T follicular helper cell (primary cell): ENCODE results near the gene HOXD3.
A peak's percentile ranks its signal among the peaks of the same experiment; 100 is the strongest.

Source experiments
- DNase-seq: peaks from one replicate; pipeline ENCODE4 v3.0.0-alpha.2; 2020; ENCODE audit warnings: low read depth

The HOXD3 gene

DNA sequence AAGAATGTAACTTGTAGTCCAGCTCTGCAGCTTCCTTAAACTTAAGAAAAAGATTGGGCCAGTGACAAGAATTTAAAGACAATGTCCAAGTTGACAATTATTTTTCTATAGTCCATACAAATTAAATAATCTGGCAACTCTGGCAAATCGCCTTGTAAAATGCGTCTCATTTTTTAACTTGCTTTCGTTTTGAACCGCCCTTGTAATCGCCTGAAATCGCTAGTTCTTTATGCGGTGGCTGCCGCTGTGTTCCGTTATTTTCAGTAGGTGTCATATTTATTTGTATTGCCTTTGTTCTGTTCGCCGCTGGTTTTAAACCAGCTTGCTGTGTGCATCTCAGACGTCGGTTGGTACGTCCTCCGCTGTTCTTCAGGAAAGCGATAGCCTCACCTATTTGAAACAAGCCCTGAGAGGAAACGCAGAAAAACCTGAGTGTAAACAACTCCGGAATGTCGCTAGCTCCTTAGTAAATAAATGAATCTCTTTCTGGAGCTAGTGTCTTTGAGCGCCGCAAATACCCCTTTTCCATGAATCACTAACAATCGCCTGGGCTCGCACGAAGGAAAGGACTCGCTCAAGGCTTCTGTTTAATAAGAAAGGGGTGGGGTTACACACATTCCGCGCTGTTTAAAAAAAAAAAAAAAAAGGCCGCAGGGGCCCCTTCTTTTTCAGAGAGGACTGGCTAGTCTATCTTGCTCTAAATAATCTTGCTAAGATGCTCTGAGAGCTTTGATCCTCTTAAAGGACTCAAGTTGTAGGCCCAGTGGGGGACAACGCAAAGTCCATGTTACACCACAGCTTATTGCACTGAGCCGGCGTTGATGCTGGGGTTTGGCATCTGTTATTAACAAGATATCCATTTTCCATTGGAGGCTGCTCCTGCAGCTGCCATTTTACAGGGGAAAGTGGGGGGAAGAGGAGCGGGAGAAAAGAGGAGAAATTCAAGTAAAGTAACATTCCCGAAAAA is 24.6 kb upstream of the HOXD3 start:
- DNase-seq: no peak

DNA sequence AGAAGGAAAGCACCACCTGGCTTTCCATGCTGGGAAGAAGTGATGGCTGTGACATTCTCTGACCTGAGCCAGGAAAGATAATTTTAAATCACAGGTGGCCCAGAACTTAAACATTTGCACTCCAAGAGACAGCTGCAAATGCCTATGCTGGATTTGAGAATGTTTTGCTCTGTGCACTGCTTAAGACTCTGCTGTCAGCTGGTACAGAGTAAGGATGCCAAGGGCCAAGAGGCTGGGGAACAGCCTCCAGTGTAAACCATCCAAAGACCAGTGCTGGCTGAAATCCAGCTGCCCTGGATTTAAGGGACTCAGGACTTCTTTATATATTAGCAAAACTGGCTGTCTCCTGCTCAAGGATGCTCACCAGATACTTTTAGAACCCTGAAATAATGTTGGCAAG is 23.7 kb upstream of the HOXD3 start:
- DNase-seq: no peak

DNA sequence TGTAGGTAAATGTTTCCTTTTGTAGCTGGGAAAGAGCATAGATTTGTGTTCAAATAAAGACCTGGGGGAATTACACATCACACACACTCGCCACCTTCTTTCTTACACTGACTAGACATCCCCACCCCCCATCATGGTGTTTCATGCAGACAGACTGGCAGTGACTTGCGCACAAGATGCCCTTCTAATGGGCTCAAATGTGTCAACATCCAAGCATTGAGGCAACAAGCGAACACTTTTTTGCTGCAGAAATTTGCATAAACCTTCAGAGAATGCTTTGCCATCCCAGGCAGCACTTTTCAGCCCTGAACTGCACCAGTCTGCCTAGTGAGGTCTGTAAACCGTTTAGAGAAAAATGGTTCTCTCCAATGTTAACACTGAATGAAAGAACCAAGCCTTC is 23.1 kb upstream of the HOXD3 start:
- no peak for DNase-seq

DNA sequence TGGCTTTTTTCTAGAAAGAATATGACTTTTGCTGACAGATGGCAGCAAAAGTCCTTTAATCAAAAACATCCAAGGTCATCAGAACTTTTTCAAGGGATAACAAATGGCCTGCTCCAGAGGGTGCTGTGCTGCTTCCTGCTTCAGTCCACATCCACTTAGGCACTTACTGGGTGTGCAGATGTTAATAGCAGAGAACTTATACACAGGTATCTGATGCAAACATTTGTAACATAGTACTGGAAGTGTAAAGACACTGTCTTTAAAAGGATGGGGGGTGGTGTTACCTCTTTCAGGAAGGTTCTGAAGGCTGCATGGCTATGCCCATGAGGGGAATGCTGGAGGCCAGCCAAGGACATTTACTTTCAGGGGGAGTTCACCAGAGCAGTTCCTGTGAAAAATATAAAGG is 22.1 kb upstream of the HOXD3 start:
- no peak for DNase-seq

DNA sequence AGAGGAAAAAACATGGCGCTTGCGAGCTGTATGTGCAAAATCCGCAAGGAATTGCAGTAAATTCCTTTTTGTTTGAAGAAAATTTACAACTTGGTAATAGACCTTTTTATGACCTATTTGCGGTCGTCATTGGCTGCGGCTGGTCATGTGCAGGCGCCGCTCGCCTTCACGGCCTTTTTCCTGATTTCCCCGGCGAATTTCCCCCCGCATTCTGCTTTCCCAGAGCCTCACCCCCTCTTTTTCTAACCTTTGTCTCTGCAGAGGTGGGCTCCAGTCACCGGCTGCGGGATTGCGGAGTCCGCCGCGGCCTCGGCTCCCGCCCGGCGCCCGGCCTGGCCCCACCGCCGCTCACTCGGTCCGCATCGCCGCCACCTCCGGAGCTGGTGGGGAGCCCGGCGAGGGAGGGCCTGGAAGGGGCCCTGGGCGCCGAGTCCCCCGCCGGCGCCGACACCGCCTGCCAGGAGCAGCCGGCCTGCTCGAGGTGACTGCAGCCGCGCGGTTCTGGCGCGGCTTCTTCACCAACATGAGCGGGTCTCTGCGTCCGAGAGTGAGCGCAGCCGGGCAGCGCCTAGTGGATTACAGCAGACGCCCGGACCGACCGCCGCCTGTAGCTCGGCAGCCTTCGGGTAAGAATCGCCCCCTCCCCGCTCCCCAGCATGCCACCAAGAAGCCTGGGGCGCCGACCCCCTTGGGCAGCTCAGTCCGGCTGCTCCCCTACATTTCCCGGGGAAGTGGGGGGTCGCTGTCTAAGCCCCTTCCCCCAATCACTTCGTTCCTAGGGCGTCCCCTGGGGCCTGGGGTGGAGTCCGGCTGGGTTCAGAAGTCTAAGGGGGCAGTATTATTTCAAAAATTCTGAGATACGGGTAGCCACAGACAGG is 20.5 kb upstream of the HOXD3 start:
- DNase-seq: no peak

DNA sequence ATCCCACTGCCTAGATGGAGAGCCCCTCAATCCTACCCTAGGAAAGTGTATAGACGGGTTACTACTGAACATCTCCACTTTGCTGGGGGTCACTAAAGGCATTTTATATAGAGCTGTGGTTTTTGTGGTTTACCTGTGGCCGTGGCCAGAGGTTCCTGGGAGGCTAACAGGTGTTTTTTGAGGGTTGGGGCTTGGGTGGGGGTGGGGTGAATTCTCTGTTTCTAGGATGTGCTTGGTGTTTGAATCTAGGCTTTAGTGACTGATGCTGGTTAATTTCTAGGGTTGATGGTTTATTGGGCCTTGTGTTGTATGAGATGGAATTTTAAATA is 19.9 kb upstream of the HOXD3 start:
- DNase-seq: no peak

DNA sequence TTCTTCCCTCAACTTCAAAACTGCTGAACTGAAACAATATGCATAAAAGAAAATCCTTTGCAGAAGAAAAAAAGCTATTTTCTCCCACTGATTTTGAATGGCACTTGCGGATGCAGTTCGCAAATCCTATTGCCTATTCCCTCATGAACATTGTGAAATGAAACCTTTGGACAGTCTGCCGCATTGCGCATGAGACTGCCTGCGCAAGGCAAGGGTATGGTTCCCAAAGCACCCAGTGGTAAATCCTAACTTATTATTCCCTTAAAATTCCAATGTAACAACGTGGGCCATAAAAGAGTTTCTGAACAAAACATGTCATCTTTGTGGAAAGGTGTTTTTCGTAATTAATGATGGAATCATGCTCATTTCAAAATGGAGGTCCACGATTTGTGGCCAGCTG is 19.2 kb upstream of the HOXD3 start:
- no peak for DNase-seq

DNA sequence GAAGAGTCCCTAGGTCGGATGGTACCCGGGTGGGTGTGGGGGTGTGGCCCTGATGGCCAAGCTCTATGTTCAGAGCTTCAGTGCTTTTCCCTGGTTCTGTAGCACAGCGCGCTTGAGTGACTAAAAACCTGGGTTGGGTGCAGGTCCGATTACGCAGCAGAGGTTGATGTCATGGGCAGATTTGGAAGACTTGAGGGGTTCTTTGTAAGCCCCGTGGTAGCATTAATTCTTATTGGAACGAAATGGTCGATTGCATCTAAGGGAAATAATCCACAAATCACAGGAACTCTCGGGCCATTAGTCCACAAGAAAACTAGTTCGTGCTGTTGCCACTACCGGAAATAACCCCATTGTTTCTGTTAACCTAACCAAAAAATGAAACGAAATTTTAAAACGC is 18.6 kb upstream of the HOXD3 start:
- no peak for DNase-seq

DNA sequence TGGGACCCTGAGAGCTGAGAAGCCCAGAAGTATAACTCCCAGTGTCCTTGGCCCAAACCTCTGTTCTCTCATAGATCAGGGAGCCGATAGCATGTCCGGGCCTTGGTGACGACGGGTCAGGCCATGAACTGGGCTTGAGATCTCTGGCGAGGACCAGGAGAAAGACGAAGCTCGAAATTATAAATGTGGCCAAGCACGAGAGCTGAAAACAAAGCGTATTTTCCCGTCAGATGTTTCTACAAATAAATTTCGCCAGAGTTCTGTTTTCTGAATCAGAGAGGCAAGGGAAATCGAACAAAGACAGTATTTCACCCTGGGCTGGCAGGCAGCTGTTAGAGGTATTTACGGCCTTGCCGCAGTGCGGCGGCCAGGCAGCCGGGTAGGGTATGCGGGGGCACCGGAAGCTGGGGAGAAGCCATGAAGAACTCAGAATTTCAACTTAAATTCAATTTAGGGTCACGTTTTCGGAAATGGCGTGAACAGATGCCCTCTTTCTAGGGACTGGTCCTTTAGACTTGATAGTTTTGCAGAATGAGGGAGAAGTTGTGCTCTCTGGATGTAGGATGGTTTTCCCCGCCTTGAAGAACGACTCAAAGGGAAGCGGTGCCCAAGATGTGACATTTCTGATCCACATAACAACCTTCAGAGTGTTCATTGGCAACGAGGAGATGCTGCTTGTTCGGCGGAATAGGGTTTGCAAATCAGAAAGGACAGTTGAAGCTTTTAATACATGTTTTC is 18.0 kb upstream of the HOXD3 start:
- no peak for DNase-seq

DNA sequence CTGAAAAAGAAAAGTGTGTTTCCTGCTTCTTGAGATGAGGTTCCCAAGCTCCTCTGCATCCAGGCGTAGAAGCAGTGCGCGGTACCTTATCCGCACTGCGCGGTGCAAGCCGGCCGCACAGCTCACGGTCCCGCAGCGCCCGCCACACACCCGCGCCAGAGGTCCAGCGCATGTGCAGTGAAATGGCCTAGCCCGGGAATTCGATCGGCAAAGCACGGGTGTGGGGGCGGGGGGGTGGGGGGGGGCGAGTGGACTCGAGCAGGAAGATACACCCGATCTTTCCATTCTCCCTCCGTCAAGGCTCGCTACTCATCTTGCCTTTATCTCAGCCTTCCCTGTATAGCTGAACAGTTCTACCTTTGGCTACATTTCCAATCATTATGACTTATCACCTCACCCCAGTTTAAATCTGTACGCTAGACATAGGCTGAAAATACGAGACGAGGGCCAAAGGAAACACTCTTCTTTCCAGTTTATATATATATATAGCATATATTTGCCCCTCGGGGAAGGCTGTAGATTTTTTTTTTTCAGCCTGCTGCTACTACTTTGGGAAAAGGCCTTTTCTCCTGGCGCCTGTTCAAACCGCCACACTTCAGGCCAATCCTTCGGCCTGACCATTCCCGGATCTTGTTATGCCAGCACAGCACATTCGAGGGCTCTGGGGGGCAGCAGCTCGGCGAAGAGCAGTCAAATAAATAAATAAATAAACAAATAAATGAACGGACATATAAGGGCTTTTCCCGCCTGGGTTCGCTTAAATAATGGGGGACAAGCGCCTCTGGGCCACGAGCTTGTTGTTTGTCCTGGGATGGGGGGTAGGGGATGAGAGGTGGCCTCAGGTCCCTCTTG is 17.2 kb upstream of the HOXD3 start:
- no peak for DNase-seq

DNA sequence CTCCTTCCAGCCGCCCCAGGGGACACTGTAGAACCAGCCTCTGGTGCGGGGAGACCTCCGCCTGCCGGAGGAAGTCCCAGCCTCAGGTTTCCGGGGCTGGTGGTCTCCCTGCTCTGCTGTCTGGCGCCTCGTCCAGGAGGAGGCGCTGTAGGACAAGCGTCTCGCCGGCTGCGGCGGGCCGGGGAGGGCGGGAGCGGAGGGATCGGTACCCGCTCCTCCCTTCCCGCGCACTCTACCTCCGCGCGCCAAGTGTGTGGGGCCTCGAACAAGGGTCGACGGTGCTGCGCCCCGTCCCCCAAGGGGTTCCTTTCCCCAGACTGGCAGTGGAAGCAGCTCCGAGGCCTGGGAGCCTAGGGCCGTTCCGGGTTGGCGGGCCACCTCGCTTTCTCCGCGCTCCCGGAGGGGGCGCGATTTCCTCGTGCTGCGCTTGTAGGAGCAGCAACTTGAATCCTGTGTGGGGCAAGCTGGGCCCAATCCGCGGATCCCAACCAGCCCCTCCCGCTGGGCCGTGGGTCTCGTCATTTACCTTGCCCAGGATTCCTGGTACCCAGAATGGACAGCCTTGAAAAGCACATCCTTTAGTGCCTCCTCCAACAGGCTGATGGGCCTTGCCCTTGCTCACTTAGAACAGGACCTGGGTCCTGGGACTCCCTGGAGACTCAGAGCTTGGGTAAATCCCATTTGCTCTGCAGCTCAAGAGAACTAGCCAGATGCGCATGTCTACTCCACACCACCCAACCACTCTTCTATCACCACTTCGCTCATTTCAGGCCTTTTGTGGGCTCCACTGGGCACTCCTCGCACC is 16.4 kb upstream of the HOXD3 start:
- DNase-seq: peak; percentile 34

DNA sequence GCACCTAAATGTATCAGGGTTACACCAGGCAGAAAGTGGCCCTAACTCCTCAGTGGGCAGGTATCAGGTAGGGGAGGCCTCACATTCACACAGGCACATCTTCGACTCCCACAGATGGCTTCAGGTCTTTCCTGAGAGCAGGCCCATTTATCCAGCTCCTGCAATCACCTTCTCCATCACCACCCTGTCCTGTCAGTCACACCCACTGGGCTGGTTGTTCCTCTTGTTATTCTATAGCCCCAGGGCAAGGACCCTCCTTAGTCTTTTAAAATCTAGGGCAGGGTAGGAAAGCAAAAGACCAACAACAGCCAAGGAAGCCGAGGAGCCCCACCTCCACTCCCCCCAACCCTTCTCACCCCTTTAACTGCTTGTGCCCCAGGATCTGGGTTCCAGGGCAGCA is 14.8 kb upstream of the HOXD3 start:
- DNase-seq: no peak

DNA sequence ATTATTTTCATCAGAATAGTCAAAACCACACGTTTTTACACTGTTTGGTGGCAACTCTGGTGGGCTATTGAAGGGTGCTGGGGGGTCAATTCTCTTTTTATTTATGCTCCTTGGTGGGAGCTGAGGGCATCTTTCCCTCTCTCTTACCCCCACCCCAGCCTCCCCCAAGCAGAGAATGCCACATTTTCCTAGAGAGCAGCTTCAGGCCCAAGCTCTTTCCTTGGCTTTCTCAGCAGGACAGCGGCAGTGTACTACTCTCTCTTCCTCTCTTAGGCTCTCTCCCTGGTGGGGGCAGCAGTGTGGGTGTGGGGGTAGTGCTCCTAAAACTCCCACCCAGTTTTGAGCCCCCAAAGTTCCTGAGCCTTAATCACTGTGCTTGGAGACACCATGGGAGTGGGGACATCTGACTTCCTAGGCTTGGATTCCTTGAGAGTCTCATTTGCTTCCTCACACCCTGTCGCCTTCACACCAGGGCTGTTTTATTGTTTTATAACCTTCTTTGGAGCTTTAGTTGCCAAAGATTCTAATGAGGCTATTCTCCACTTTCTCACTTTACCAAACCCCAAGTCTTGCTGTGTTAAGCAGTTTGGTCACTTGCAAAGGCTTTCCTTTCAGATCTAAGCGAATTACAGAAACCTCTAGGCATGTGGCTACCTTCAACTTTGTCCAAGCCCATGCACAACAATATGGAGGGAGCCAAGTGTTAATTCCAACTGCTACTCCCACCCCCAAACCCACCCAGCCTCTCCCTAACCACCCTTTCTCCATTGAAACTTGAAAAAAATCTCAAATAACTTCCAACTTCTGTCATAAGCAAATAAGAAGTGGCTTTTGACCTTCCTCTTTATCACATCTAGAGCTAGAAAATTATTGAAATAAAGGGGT is 11.8 kb upstream of the HOXD3 start:
- DNase-seq: no peak

DNA sequence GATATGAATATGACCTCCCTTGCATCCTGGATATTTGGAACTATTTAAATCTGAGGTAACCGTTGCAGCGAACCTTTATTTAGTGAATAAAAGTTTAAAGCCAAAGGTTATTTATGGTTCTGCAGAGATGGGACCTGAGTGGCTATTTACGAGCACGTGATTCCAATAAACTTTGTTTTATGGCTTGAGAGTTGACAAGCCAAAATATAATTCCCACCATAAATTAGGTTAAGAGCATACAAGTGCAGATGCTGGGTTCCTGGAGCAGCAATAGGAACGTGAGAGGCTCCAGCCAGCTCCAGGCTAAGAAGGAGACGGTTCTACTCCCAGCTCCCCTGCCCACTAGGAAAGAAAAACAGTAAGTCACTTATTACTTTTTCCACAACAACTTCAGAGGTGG is 11.0 kb upstream of the HOXD3 start:
- DNase-seq: no peak

DNA sequence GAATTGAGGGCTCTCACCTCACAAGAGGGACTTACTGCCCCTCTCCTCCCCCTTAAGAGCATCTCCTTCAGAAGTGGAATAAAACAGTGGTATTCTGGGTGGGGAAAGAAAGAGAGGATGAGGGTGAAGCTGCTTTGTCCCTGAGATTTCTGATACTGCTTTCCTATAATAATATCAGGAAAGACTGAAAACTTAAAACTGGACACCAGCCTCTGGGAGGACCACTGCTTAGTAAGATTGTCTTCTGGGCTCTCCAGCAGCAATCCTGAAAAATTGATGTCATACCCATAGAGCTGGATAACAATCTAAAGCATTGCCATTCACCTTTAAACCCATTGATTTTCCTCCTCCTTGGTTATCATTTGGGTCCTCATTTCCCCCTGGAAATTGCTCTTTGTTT is 10.5 kb upstream of the HOXD3 start:
- DNase-seq: no peak

DNA sequence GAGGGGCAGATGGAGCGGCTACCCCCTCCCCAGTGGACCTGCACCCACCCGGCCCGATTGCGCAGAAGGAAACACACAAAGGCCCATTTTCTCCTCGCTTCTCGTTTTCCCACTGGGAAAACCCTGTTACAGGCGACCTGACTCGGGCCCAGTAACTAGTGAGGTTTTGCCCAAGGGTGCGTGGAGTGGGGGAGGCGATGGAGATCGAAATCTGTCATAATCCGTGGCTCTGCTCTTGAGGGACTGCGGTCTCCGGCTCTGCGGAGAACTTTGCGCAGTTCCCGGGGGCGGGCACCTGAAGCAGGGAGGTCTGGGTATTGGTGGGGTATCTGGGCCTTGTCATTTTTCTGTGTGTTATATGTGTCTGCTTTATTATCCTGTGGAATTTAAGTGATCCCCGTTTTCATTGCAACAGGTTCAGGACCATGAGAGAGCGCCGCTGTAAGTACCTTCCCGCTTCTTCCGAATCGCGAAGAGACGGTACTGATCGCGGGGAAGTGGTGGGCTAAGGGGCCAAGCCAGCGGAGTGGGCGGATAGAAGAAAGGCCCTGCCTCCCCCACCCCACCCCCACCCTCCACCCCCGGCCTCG is 9.8 kb upstream of the HOXD3 start:
- no peak for DNase-seq

DNA sequence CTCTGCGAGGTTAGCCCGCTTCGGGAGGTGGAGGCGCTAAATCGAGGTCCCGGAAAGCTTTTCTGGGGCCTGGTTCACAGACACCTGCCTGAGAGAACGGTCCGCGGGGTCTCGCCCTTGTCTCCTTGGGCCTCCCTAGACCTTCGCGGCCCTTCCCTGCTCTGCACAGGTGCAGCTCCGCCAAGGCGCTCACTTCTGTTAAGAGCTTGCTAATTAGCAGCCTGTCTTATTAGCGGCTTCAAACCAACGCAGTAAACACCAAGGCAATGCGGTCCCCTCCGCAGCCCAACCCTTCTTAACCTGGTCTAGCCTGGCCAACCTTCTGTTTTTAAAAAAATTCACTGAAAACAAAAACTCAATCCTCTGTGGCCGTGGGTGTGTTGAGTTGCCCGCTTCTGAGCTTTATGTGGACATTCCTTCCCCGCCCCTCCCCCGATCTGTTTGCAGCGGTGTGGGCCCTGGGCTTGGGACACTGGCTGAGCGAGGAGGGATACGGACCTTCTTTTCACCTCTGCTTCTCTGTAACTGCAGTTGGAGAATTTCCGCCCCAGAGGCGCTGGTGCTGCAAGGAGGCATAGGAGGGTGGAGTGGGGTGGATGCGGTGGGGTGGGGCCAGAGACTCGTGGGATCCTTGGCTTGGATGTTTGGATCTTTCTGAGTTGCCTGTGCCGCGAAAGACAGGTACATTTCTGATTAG is 9.2 kb upstream of the HOXD3 start:
- no peak for DNase-seq

DNA sequence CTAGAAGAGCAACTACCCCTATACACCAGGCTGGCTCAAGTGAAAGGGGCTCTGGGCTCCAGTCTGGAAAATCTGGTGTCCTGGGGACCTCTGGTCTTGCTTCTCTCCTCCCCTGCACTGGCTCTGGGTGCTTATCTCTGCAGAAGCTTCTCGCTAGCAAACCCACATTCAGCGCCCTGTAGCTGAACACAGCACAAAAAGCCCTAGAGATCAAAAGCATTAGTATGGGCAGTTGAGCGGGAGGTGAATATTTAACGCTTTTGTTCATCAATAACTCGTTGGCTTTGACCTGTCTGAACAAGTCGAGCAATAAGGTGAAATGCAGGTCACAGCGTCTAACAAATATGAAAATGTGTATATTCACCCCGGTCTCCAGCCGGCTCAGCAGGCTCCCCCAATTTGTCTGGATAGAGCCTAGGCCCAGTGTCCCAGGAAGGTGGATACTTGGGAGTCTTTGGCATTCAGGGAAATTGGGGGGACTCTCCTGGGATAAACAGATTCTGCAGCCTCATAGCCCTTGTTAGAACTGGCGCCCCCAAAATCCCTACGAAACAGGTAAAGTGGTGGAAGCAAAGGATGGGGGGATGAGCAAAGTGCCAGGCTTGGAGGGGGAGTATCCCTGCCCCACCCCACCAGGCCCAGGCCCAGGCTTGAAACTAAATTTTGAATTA is 8.2 kb upstream of the HOXD3 start:
- DNase-seq: no peak
